ENCODE results near the gene FBXL14.

DNA sequence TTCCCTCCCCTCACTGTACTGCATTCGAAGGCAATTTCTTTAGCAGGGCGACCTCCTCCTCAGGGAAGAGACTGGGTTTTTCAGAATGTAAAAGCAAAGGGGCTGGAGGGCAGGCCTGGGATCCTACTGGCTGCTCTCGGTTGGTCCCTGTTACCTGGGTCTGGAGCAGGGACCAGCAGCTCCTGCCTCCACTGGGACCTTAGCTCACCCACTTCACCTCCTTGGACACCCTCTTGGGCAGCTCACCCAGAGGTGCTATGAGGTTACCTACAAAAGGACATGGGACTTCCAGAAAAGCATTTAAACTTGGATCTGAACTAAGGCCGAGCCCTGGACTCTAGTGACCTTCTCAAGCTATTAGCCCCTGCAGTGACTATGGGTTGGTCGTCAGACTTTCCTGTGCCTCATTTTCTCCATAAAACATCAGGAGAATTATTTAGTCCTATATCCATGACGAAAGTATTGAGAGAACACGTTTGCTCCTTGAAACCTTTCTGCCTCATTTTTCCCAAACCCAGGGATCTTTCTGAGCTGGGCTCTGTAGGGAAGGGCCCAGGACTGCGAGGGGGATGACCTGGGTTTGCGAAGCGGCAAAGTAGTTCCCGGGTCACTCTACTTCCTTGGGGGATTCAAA, 65.0 kb downstream of the FBXL14 start:
- TF ChIP-seq, protein P1, sequence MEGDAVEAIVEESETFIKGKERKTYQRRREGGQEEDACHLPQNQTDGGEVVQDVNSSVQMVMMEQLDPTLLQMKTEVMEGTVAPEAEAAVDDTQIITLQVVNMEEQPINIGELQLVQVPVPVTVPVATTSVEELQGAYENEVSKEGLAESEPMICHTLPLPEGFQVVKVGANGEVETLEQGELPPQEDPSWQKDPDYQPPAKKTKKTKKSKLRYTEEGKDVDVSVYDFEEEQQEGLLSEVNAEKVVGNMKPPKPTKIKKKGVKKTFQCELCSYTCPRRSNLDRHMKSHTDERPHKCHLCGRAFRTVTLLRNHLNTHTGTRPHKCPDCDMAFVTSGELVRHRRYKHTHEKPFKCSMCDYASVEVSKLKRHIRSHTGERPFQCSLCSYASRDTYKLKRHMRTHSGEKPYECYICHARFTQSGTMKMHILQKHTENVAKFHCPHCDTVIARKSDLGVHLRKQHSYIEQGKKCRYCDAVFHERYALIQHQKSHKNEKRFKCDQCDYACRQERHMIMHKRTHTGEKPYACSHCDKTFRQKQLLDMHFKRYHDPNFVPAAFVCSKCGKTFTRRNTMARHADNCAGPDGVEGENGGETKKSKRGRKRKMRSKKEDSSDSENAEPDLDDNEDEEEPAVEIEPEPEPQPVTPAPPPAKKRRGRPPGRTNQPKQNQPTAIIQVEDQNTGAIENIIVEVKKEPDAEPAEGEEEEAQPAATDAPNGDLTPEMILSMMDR (conservative IDR thresholded peaks at IDR 0.05; ENCODE audit: low read depth, low read length) = no peak
- TF ChIP-seq EZH2 (IDR thresholded peaks at IDR 0.05; ENCODE audit: low read length, unreplicated experiment) (no peak), EZH2phosphoT487 (IDR thresholded peaks at IDR 0.05; ENCODE audit: borderline replicate concordance, low read length) (no peak)
